HL-60 (cell line): ENCODE data around the gene PCDHGA3.

Experiments
- DNase-seq, 2 experiments: peaks; one replicate each; pipeline ENCODE4 v3.0.0-alpha.2; 2010 to 2020; ENCODE audit warnings: low read depth in 1 of 2, low spot score in 1 of 2
- H3K27ac ChIP-seq: fragments of 250-450 bp; sonication (Bioruptor Pico); replicated peaks from 2 replicates; pipeline ENCODE4 v1.5.1; 2020; ENCODE audit warnings: mild to moderate bottlenecking, moderate library complexity
- H3K27me3 ChIP-seq: fragments of 250-450 bp; sonication (Bioruptor Pico); 2 replicates; pipeline ENCODE4 v1.5.1; 2021; ENCODE audit warnings: mild to moderate bottlenecking, moderate library complexity; ENCODE audit not compliant: insufficient read depth, poor library complexity, severe bottlenecking
- H3K4me3 ChIP-seq: replicated peaks from 2 replicates; pipeline ENCODE4 v1.5.1; 2011; ENCODE audit warnings: mild to moderate bottlenecking, control low read depth, low read length; ENCODE audit not compliant: insufficient read depth
- GABPA ChIP-seq: IDR thresholded peaks from 2 replicates; pipeline ENCODE4 v1.6.1; 2012; ENCODE audit warnings: low read depth
- POLR2AphosphoS5 ChIP-seq: IDR thresholded peaks from 2 replicates; pipeline ENCODE4 v1.6.1; 2012; ENCODE audit warnings: low read depth
- SPI1 ChIP-seq: IDR thresholded peaks from 2 replicates; pipeline ENCODE4 v1.6.1; 2012; ENCODE audit warnings: low read depth, mild to moderate bottlenecking, borderline replicate concordance
- TF ChIP-seq, protein P1 (sequence below): IDR thresholded peaks from 2 replicates; pipeline ENCODE4 v1.6.1; 2012; ENCODE audit warnings: low read depth; ENCODE audit not compliant: insufficient replicate concordance
- TF ChIP-seq, protein P2 (sequence below): IDR thresholded peaks from one replicate; pipeline ENCODE4 v1.5.1; 2011; ENCODE audit warnings: low read length, control low read depth, inconsistent platforms; ENCODE audit not compliant: insufficient read depth

Gene PCDHGA3

DNA sequence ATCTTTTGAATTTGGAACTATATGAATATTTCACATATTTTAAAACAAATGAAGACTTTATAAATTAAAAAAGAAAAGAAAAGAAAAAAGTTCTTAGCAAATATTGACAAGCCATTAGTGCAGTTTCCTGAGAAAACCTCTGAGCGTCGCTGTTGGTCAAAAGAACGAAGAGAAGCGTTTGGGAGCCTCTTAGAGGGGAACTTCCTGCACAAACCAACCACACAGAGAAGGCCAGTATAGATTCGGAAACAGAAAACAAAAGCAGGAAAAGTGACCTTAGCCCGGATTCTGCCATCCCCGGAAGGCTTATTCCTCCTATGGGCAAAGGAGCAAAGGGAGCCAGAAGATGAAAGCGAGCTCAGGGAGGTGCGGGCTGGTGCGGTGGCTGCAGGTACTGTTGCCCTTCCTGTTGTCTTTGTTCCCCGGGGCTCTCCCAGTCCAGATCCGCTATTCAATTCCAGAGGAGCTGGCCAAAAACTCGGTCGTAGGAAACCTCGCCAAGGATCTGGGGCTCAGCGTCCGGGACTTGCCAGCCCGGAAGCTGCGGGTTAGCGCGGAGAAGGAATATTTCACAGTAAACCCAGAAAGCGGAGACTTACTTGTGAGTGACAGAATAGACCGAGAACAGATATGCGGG lies 16.3 kb downstream of the PCDHGA3 start, which contains the start of gene PCDHGB2:
TSS of gene PCDHGB2 (plus strand) at position 205 of the 637 bp plus-strand sequence. CDS start at position 347, 142 bp downstream.
- DNase-seq: no peak
- no peak within 1 kb of the TSS for H3K4me3 ChIP-seq
- TF ChIP-seq GABPA (no peak), SPI1 (no peak)
- TF ChIP-seq, protein P1, sequence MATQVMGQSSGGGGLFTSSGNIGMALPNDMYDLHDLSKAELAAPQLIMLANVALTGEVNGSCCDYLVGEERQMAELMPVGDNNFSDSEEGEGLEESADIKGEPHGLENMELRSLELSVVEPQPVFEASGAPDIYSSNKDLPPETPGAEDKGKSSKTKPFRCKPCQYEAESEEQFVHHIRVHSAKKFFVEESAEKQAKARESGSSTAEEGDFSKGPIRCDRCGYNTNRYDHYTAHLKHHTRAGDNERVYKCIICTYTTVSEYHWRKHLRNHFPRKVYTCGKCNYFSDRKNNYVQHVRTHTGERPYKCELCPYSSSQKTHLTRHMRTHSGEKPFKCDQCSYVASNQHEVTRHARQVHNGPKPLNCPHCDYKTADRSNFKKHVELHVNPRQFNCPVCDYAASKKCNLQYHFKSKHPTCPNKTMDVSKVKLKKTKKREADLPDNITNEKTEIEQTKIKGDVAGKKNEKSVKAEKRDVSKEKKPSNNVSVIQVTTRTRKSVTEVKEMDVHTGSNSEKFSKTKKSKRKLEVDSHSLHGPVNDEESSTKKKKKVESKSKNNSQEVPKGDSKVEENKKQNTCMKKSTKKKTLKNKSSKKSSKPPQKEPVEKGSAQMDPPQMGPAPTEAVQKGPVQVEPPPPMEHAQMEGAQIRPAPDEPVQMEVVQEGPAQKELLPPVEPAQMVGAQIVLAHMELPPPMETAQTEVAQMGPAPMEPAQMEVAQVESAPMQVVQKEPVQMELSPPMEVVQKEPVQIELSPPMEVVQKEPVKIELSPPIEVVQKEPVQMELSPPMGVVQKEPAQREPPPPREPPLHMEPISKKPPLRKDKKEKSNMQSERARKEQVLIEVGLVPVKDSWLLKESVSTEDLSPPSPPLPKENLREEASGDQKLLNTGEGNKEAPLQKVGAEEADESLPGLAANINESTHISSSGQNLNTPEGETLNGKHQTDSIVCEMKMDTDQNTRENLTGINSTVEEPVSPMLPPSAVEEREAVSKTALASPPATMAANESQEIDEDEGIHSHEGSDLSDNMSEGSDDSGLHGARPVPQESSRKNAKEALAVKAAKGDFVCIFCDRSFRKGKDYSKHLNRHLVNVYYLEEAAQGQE: no peak
- H3K27me3 ChIP-seq: no peaks in the 10 kb centered on the region
- H3K27ac ChIP-seq: no peak within 1 kb of the TSS

DNA sequence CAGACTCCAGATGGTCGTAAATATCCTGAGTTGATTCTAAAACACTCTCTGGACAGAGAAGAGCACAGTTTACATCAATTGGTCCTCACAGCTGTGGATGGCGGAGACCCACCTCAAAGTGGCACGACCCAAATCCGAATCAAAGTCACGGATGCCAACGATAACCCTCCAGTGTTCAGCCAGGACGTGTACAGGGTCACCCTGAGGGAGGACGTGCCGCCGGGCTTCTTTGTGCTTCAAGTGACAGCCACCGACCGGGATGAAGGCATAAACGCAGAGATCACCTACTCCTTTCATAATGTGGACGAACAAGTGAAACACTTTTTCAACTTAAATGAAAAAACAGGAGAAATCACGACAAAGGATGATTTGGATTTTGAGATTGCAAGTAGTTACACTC lies 17.1 kb downstream of the PCDHGA3 start:
- H3K27me3 ChIP-seq: no peaks in the 10 kb centered on the region
- DNase-seq: no peak
- TF ChIP-seq, protein P2, sequence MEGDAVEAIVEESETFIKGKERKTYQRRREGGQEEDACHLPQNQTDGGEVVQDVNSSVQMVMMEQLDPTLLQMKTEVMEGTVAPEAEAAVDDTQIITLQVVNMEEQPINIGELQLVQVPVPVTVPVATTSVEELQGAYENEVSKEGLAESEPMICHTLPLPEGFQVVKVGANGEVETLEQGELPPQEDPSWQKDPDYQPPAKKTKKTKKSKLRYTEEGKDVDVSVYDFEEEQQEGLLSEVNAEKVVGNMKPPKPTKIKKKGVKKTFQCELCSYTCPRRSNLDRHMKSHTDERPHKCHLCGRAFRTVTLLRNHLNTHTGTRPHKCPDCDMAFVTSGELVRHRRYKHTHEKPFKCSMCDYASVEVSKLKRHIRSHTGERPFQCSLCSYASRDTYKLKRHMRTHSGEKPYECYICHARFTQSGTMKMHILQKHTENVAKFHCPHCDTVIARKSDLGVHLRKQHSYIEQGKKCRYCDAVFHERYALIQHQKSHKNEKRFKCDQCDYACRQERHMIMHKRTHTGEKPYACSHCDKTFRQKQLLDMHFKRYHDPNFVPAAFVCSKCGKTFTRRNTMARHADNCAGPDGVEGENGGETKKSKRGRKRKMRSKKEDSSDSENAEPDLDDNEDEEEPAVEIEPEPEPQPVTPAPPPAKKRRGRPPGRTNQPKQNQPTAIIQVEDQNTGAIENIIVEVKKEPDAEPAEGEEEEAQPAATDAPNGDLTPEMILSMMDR: no peak
- no peak for TF ChIP-seq POLR2AphosphoS5
- TF ChIP-seq, protein P1: no peak
- TF ChIP-seq GABPA: no peak
- TF ChIP-seq SPI1: no peak
- no peak overlapping the region for H3K4me3 ChIP-seq
- H3K27ac ChIP-seq: no peak overlapping the region

GRCh38 chr5:141362719-141363118 lies 19.1 kb downstream of the PCDHGA3 start:
- Histone ChIP-seq H3K27me3 (no peaks in the 10 kb centered on the region), H3K27ac (no peak overlapping the region), H3K4me3 (no peak overlapping the region)
- no peak for TF ChIP-seq POLR2AphosphoS5
- no peak for TF ChIP-seq SPI1
- no peak for TF ChIP-seq GABPA
- TF ChIP-seq, protein P1: no peak
- TF ChIP-seq, protein P2: no peak
- no peak for DNase-seq
